HepG2 (cell line): ENCODE results near the gene ENTREP1.

ENCODE experiments used
- ERF ChIP-seq: IDR thresholded peaks from 2 replicates; pipeline ENCODE4 v1.6.1; 2018; ENCODE audit warnings: missing biosample characterization, missing genetic modification reagents
- KAT2B ChIP-seq: fragments of 150-350 bp; IDR thresholded peaks from 2 replicates; pipeline ENCODE4 v1.6.1; 2014; ENCODE audit warnings: low read depth, low read length, borderline replicate concordance
- SPEN ChIP-seq: sonication (generic); formaldehyde crosslinking; IDR thresholded peaks from 2 replicates; pipeline ENCODE4 v1.5.1; 2020; ENCODE audit warnings: low read depth, mild to moderate bottlenecking, missing genetic modification reagents

DNA sequence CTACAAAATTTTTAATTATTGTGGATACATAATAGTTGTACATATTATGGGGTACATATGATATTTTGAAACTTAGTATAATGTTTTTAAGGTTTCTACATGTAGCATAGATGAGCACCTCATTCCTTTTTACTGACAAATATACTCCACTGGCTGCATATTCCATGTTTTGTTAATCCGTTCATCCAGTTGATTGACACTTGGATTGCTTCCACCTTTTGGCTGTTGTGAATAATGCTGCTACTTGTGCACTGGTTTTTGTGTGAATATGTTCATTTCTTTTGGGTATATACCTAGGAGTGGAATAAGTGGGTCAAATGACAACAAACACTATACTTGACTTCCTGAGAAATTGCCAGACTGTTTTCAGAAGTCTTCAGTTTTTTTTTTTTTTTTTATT lies 2.8 kb upstream of the ENTREP1 start:
- TF ChIP-seq SPEN: no peak
- no peak for TF ChIP-seq ERF (CRISPR knock-in tag)
- no peak for TF ChIP-seq KAT2B
